ENCODE data around the gene EXT2.

EXT2 gene

GRCh38 chr11:44255406-44256071 lies 160.1 kb downstream of the EXT2 start:
- Histone ChIP-seq H3K4me1 (ENCODE audit: control insufficient read depth, low read depth, low read length) (no peaks in the 10 kb centered on the region), H3K27ac (ENCODE audit: low read length) (no peak overlapping the region), H3K4me3 (ENCODE audit: low read length) (no peak overlapping the region), H3K9me3 (ENCODE audit: control insufficient read depth, low read depth, low read length) (peaks cover 11% of the 10 kb centered on the region), H3K9ac (ENCODE audit: low read length) (no peak overlapping the region), H3K36me3 (ENCODE audit: control insufficient read depth, low read depth, low read length) (no peaks in the 10 kb centered on the region), H3K27me3 (ENCODE audit: control insufficient read depth, insufficient read depth, low read length) (no peaks in the 10 kb centered on the region)

DNA sequence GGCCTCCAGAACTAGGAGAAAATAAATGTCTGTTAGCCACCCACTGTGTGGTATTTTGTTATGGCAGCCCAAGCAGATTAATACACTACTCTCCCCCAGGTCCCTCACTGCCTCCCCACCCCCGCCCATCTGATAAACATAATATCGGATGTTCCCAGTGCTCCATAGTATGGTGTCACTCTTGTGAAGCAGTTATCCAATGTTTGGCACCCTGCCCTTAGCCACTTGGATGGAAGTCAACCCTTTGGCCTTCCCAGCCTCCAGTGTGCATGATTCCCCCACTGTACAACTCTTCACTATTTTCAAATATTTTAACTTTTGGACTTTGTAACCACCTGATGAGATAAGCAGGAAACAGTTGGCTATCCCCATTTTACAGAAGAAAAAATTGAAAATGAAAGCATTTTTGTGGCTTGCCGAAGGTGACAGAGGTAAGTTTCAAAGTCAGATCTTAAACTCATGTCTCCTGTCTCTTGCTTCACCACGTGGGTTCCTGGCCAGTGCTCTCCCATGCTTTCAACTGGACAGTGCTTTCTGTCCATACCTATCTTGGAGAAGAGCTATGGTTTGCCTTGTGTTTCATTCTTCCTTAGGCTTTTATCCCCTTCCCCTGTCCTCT lies 161.3 kb downstream of the EXT2 start:
- Histone ChIP-seq H3K36me3 (ENCODE audit: control insufficient read depth, low read depth, low read length) (no peaks in the 10 kb centered on the region), H3K4me3 (ENCODE audit: low read length) (no peak overlapping the region), H3K4me1 (ENCODE audit: control insufficient read depth, low read depth, low read length) (no peaks in the 10 kb centered on the region), H3K9me3 (ENCODE audit: control insufficient read depth, low read depth, low read length) (peaks cover 11% of the 10 kb centered on the region), H3K9ac (ENCODE audit: low read length) (no peak overlapping the region), H3K27ac (ENCODE audit: low read length) (no peak overlapping the region), H3K27me3 (ENCODE audit: control insufficient read depth, insufficient read depth, low read length) (no peaks in the 10 kb centered on the region)

DNA sequence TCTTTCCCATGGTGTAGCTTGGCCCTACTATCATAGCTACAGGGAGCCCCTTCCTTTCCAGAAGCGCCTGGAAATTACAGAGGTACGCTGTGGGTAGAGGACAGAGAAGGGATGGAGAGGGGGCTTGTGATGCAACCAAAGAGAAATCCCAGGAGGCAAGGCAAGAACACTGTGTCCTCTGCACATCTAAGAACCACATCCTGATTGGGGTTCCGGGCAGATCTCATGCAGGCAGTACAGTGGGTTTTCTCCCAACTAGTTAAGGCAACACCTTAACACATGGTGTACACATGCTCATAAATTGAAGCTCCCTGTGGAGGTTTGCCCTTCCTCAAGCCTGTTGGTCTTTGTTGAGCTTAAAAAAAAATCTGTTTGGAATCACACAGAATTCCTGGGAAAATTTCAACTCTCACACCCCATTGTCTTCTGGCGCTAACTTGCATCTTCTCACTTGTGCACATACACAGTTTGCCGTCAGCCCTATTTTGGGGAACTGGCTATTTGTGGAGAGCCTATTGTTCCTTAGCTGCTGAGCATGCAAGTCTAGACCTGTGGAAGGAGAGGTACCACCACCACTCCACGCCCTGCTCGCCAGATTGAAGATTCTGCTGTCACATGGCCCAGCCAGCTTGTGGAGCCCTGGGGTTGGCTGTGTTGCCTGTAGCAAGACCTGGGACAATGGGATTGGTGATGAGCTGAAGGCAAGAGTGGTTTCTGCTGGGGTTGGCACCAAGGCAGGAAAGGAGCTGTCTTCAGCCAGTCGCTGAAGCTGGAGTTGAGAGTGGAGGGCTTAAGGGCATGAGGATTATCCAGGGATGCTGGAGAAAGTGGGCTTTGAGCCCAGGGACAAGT lies 162.1 kb downstream of the EXT2 start:
- Histone ChIP-seq H3K27ac (ENCODE audit: low read length) (no peak overlapping the region), H3K36me3 (ENCODE audit: control insufficient read depth, low read depth, low read length) (no peaks in the 10 kb centered on the region), H3K27me3 (ENCODE audit: control insufficient read depth, insufficient read depth, low read length) (no peaks in the 10 kb centered on the region), H3K4me3 (ENCODE audit: low read length) (no peak overlapping the region), H3K4me1 (ENCODE audit: control insufficient read depth, low read depth, low read length) (no peaks in the 10 kb centered on the region), H3K9me3 (ENCODE audit: control insufficient read depth, low read depth, low read length) (peaks cover 10% of the 10 kb centered on the region), H3K9ac (ENCODE audit: low read length) (no peak overlapping the region)

DNA sequence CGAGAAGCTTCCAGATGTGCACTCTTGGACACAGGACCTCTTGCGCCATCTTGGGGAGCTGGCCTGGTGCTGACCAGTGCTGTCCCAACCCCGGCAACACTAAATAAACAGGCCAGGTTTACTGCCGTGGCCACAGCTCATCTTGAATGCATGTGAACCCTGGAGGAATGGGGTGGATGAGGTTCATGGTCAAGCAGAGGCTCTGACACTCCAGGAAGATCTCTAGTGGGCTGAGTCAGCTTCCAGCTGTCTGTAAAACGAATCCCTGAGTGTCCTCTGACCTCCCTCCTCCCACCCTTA lies 162.7 kb downstream of the EXT2 start:
- H3K27me3 ChIP-seq (ENCODE audit: control insufficient read depth, insufficient read depth, low read length): no peaks in the 10 kb centered on the region
- H3K27ac ChIP-seq (ENCODE audit: low read length): no peak overlapping the region
- no peak overlapping the region for H3K4me3 ChIP-seq (ENCODE audit: low read length)
- peaks cover 5% of the 10 kb centered on the region for H3K9me3 ChIP-seq (ENCODE audit: control insufficient read depth, low read depth, low read length)
- H3K4me1 ChIP-seq (ENCODE audit: control insufficient read depth, low read depth, low read length): no peaks in the 10 kb centered on the region
- no peaks in the 10 kb centered on the region for H3K36me3 ChIP-seq (ENCODE audit: control insufficient read depth, low read depth, low read length)
- H3K9ac ChIP-seq (ENCODE audit: low read length): no peak overlapping the region

DNA sequence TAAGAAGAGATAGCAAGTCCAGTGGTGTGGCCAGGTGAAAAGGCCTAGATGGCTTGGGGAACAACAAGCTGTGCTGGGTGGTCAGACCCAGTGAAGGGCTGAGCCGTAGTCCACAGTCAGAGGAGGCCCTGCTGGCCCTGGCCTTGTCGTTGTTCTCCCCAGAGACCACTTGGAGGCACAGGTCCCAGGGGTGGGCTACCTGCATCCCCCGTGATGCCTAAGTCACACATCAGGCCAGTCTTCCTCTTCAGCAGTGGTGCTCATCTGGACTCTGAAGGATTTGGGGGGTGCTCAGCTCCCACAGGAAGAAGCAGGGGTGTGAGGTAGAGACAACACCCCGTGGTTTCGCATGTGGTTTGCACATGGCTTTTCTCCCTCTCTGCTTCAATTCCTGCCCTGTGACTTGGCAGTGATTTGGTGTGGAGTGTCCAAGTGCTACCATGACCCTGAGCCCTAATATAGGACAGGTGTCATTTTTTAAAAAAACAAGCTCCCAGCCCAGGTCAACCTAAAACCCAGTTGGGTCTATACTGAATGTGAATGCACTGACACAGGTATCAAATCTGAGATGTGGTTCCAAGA lies 163.5 kb downstream of the EXT2 start:
- Histone ChIP-seq H3K4me3 (ENCODE audit: low read length) (no peak overlapping the region), H3K4me1 (ENCODE audit: control insufficient read depth, low read depth, low read length) (no peaks in the 10 kb centered on the region), H3K36me3 (ENCODE audit: control insufficient read depth, low read depth, low read length) (no peaks in the 10 kb centered on the region), H3K27ac (ENCODE audit: low read length) (no peak overlapping the region), H3K9me3 (ENCODE audit: control insufficient read depth, low read depth, low read length) (no peaks in the 10 kb centered on the region), H3K27me3 (ENCODE audit: control insufficient read depth, insufficient read depth, low read length) (no peaks in the 10 kb centered on the region), H3K9ac (ENCODE audit: low read length) (no peak overlapping the region)

DNA sequence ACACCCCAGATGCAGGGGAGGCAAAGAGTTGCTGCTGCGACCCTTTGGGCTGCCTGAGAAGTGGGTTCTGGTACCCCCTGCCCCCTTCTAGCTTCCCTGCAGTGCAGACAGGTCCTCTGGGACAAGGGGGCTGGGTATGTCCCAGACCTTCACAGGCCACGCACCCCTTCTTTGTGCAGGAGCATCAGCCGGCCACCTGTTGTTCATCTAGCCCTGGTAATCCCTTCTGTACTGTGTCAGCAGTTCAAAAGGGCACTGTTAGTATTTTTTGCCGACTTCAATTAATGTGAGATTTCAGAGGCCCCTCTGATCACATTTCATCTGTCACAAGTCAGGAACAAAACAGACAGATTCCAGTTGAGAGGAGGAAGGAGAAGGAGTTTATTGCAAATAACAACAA lies 164.6 kb downstream of the EXT2 start:
- Histone ChIP-seq H3K4me1 (ENCODE audit: control insufficient read depth, low read depth, low read length) (no peaks in the 10 kb centered on the region), H3K4me3 (ENCODE audit: low read length) (no peak overlapping the region), H3K9me3 (ENCODE audit: control insufficient read depth, low read depth, low read length) (no peaks in the 10 kb centered on the region), H3K27ac (ENCODE audit: low read length) (no peak overlapping the region), H3K27me3 (ENCODE audit: control insufficient read depth, insufficient read depth, low read length) (no peaks in the 10 kb centered on the region), H3K9ac (ENCODE audit: low read length) (no peak overlapping the region), H3K36me3 (ENCODE audit: control insufficient read depth, low read depth, low read length) (no peaks in the 10 kb centered on the region)

DNA sequence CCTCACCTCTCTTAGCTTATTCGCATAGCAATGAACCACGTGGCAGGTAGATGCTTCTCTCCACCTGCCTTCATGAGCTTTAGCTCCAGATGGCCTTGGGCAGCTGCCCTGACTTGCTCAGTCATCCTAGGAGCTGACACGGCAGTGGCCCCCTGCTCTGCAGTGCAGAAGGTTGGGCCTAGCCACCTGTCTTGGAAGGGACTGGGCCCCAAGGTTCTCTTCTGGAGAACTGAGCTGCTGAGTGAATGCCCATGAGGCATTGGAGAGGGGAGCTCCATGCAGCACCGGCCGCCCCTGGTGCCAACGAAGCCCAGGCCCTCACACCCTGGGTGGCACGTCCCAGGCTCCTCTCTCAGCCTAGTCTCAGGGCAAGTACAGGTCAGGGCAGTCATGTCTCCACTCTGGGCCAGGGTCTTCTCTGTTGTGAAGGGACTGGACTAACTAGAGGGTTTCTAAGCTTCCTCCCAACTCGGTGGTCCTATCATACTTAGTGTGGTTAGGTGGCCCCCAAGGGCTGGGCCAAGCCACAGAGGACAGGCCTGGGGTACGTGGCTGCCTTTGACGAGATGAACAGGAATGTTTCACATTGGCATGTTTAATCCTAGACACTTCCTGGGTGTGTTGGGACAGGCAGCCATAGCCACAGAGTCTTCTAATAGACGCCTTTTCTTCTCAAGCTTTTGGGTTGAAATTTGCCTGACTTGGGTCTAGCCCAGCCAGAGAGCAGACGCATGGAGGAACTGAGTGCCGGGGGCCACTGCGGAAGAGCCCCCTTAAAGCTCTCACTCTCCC lies 166.5 kb downstream of the EXT2 start:
- H3K36me3 ChIP-seq (ENCODE audit: control insufficient read depth, low read depth, low read length): no peaks in the 10 kb centered on the region
- no peaks in the 10 kb centered on the region for H3K27me3 ChIP-seq (ENCODE audit: control insufficient read depth, insufficient read depth, low read length)
- no peak overlapping the region for H3K4me3 ChIP-seq (ENCODE audit: low read length)
- H3K27ac ChIP-seq (ENCODE audit: low read length): no peak overlapping the region
- H3K4me1 ChIP-seq (ENCODE audit: control insufficient read depth, low read depth, low read length): no peaks in the 10 kb centered on the region
- H3K9me3 ChIP-seq (ENCODE audit: control insufficient read depth, low read depth, low read length): no peaks in the 10 kb centered on the region
- no peak overlapping the region for H3K9ac ChIP-seq (ENCODE audit: low read length)

DNA sequence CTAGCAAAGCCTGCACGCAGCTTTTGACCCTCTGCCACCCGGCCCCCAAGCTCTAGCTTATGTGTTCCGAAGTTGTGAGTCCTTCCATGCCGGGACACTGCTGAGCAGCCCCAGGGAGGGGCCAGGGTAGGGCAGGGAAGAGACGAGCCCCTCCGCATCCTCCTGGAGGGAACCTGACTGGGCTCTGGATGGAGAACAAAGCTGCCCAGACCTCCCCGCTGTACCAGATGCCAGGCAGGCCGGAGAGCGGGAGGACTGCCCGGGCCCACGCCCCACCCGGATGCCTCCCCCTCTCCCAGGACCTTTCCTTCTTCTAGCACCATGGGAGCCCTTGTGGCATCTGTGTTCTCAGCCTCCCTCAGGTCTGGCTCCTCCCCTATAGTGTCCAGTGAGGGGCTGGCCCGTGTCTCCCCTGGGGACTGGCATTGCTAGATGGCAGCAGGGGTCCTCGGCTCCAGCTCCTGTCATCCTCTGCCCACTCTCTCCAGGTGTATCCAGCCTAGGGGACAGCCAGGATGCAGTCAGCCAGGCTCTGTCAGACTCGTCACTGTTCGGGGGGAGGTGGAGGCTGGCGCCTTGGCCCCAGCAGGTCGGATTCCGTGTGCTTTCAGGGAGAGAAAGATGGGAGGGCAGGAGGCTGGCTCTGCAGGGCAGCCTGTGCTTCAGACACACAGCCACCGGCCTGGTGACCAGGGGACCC lies 168.4 kb downstream of the EXT2 start:
- Histone ChIP-seq H3K27ac (ENCODE audit: low read length) (no peak overlapping the region), H3K9ac (ENCODE audit: low read length) (no peak overlapping the region), H3K9me3 (ENCODE audit: control insufficient read depth, low read depth, low read length) (no peaks in the 10 kb centered on the region), H3K4me3 (ENCODE audit: low read length) (no peak overlapping the region), H3K36me3 (ENCODE audit: control insufficient read depth, low read depth, low read length) (no peaks in the 10 kb centered on the region), H3K4me1 (ENCODE audit: control insufficient read depth, low read depth, low read length) (no peaks in the 10 kb centered on the region), H3K27me3 (ENCODE audit: control insufficient read depth, insufficient read depth, low read length) (no peaks in the 10 kb centered on the region)

GRCh38 chr11:44264438-44264749 lies 168.9 kb downstream of the EXT2 start:
- Histone ChIP-seq H3K4me3 (ENCODE audit: low read length) (no peak overlapping the region), H3K36me3 (ENCODE audit: control insufficient read depth, low read depth, low read length) (no peaks in the 10 kb centered on the region), H3K27me3 (ENCODE audit: control insufficient read depth, insufficient read depth, low read length) (no peaks in the 10 kb centered on the region), H3K9ac (ENCODE audit: low read length) (no peak overlapping the region), H3K4me1 (ENCODE audit: control insufficient read depth, low read depth, low read length) (no peaks in the 10 kb centered on the region), H3K27ac (ENCODE audit: low read length) (no peak overlapping the region), H3K9me3 (ENCODE audit: control insufficient read depth, low read depth, low read length) (no peaks in the 10 kb centered on the region)

- H3K27me3 ChIP-seq (ENCODE audit: control insufficient read depth, insufficient read depth, low read length): no peaks in the 10 kb centered on the region
- no peaks in the 10 kb centered on the region for H3K36me3 ChIP-seq (ENCODE audit: control insufficient read depth, low read depth, low read length)
- no peak overlapping the region for H3K9ac ChIP-seq (ENCODE audit: low read length)
- H3K9me3 ChIP-seq (ENCODE audit: control insufficient read depth, low read depth, low read length): no peaks in the 10 kb centered on the region
- H3K4me3 ChIP-seq (ENCODE audit: low read length): no peak overlapping the region
- H3K4me1 ChIP-seq (ENCODE audit: control insufficient read depth, low read depth, low read length): no peaks in the 10 kb centered on the region
- H3K27ac ChIP-seq (ENCODE audit: low read length): no peak overlapping the region
Measured at GRCh38 chr11:44264761-44265160, 169.3 kb downstream of the EXT2 start.

All from iPS-18a (cell line).